Loucy (cell line): Measurements from ENCODE around the gene LIN52.

ENCODE experiments used
- EZH2phosphoT487 ChIP-seq: fragments of 200-600 bp; IDR thresholded peaks from 2 replicates; pipeline ENCODE4 v1.6.1; 2018; ENCODE audit warnings: antibody characterized with exemption, mild to moderate bottlenecking, moderate library complexity, borderline replicate concordance
- TF ChIP-seq, protein P1 (sequence below): fragments of 200-600 bp; sonication (generic); conservative IDR thresholded peaks from 2 replicates; pipeline ENCODE4 v1.5.1; 2014; ENCODE audit warnings: mild to moderate bottlenecking, antibody characterized with exemption, low read length

DNA sequence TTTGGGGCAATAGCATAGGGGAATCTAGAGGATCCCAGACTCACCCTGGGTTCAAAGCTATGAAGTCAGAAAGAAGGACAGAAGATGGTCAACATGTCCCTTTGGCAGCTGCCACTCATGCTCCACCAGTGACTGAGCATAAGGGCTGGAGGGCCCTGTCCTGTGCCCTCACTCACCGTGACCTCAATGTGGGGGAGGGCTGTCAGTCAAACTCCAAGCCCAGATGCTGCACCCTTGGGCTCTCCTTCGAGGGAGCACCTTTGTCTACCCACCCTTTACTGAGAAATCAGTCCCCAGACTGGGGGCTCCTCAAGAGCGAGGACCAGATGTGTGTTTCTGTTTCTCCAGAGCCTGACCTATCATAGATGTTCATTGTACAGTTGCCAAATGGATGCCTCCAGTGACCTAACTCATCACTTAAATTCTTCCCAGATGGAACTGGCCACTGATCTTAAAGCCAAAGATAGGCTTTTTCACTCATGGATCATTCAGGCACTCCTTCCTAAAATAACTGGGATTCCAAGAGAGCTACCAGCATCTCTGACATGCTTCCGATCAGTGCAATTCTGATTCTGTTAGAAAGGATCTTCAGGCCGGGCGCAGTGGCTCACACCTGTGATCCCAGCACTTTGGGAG lies 127.3 kb downstream of the LIN52 start:
- TF ChIP-seq, protein P1, sequence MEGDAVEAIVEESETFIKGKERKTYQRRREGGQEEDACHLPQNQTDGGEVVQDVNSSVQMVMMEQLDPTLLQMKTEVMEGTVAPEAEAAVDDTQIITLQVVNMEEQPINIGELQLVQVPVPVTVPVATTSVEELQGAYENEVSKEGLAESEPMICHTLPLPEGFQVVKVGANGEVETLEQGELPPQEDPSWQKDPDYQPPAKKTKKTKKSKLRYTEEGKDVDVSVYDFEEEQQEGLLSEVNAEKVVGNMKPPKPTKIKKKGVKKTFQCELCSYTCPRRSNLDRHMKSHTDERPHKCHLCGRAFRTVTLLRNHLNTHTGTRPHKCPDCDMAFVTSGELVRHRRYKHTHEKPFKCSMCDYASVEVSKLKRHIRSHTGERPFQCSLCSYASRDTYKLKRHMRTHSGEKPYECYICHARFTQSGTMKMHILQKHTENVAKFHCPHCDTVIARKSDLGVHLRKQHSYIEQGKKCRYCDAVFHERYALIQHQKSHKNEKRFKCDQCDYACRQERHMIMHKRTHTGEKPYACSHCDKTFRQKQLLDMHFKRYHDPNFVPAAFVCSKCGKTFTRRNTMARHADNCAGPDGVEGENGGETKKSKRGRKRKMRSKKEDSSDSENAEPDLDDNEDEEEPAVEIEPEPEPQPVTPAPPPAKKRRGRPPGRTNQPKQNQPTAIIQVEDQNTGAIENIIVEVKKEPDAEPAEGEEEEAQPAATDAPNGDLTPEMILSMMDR, result no peak
- TF ChIP-seq EZH2phosphoT487, result no peak
